SJSA1 (cell line): ENCODE measurements around the gene DCTD. TPM values are rescaled to one million over a fixed set of nuclear protein-coding genes. Genes with fewer than 3 reads are reported as not detected.

Experiments
- DNase-seq, 2 experiments: peaks; one replicate each; pipeline ENCODE4 v3.0.0-alpha.2; 2015 to 2020; ENCODE audit warnings: low spot score in 2 of 2, low read depth in 1 of 2
- H3K27ac ChIP-seq: fragments of 250-450 bp; sonication (Bioruptor Pico); 2 replicates; pipeline ENCODE4 v1.5.1; 2020; ENCODE audit warnings: mild to moderate bottlenecking, moderate library complexity
- H3K27me3 ChIP-seq: fragments of 250-450 bp; sonication (Bioruptor Pico); replicated peaks from 2 replicates; pipeline ENCODE4 v1.5.1; 2020; ENCODE audit warnings: mild to moderate bottlenecking, moderate library complexity
- H3K36me3 ChIP-seq: fragments of 250-450 bp; sonication (Bioruptor Pico); 2 replicates; pipeline ENCODE4 v1.5.1; 2020; ENCODE audit warnings: mild to moderate bottlenecking
- H3K4me1 ChIP-seq: fragments of 250-450 bp; sonication (Bioruptor Pico); replicated peaks from 2 replicates; pipeline ENCODE4 v1.6.1; 2021; ENCODE audit warnings: mild to moderate bottlenecking
- H3K4me3 ChIP-seq: fragments of 250-450 bp; sonication (Bioruptor Pico); 2 replicates; pipeline ENCODE4 v1.5.1; 2020; ENCODE audit warnings: mild to moderate bottlenecking
- H3K9me3 ChIP-seq: fragments of 250-450 bp; sonication (Bioruptor Pico); replicated peaks from 2 replicates; pipeline ENCODE4 v1.5.1; 2020; ENCODE audit warnings: mild to moderate bottlenecking
- total RNA-seq: library from RNA; depleted of rRNA; stranded (reverse); fragments of >200 nt; shearing (Covaris generic); gene quantifications from 2 replicates; pipeline ENCODE4 v1.2.3, GENCODE V29; 2014

Gene DCTD
- total RNA-seq, 1 experiment from 2014 or later: 99.7 TPM

- Histone ChIP-seq H3K27ac (no peak overlapping the region), H3K9me3 (no peaks in the 10 kb centered on the region), H3K4me3 (no peak overlapping the region), H3K4me1 (no peaks in the 10 kb centered on the region), H3K27me3 (peaks cover 4% of the 10 kb centered on the region; the same call in 1 of the 2 replicates), H3K36me3 (no peaks in the 10 kb centered on the region)
- DNase-seq: no peak
Measured at GRCh38 chr4:182862921-182863320, 54.3 kb downstream of the DCTD start.

- Histone ChIP-seq H3K4me1 (no peaks in the 10 kb centered on the region), H3K27me3 (peaks cover 4% of the 10 kb centered on the region; the same call in 1 of the 2 replicates), H3K4me3 (no peak overlapping the region), H3K36me3 (no peaks in the 10 kb centered on the region), H3K27ac (no peak overlapping the region), H3K9me3 (no peaks in the 10 kb centered on the region)
- no peak for DNase-seq
Measured at GRCh38 chr4:182862141-182862875, 54.9 kb downstream of the DCTD start.

GRCh38 chr4:182861346-182861745 lies 55.8 kb downstream of the DCTD start:
- Histone ChIP-seq H3K9me3 (no peaks in the 10 kb centered on the region), H3K4me3 (no peak overlapping the region), H3K36me3 (no peaks in the 10 kb centered on the region), H3K27ac (no peak overlapping the region), H3K27me3 (peaks cover 4% of the 10 kb centered on the region; the same call in 1 of the 2 replicates), H3K4me1 (no peaks in the 10 kb centered on the region)
- DNase-seq: no peak

- no peaks in the 10 kb centered on the region for H3K27me3 ChIP-seq
- H3K36me3 ChIP-seq: no peaks in the 10 kb centered on the region
- H3K9me3 ChIP-seq: no peaks in the 10 kb centered on the region
- H3K4me3 ChIP-seq: no peak overlapping the region
- H3K27ac ChIP-seq: no peak overlapping the region
- H3K4me1 ChIP-seq: no peaks in the 10 kb centered on the region
- no peak for DNase-seq
Measured at GRCh38 chr4:182859730-182860129, 57.5 kb downstream of the DCTD start.

GRCh38 chr4:182858711-182859110 lies 58.5 kb downstream of the DCTD start:
- Histone ChIP-seq H3K36me3 (no peaks in the 10 kb centered on the region), H3K27me3 (no peaks in the 10 kb centered on the region), H3K9me3 (no peaks in the 10 kb centered on the region), H3K4me3 (no peak overlapping the region), H3K4me1 (no peaks in the 10 kb centered on the region), H3K27ac (no peak overlapping the region)
- no peak for DNase-seq

GRCh38 chr4:182856862-182857261 lies 60.3 kb downstream of the DCTD start:
- DNase-seq: no peak
- no peak overlapping the region for H3K4me3 ChIP-seq
- H3K36me3 ChIP-seq: no peaks in the 10 kb centered on the region
- no peaks in the 10 kb centered on the region for H3K27me3 ChIP-seq
- no peaks in the 10 kb centered on the region for H3K4me1 ChIP-seq
- no peaks in the 10 kb centered on the region for H3K9me3 ChIP-seq
- no peak overlapping the region for H3K27ac ChIP-seq

GRCh38 chr4:182855877-182856276 lies 61.3 kb downstream of the DCTD start:
- no peaks in the 10 kb centered on the region for H3K27me3 ChIP-seq
- H3K36me3 ChIP-seq: no peaks in the 10 kb centered on the region
- no peak overlapping the region for H3K27ac ChIP-seq
- no peak for DNase-seq
- no peak overlapping the region for H3K4me3 ChIP-seq
- H3K4me1 ChIP-seq: no peaks in the 10 kb centered on the region
- H3K9me3 ChIP-seq: no peaks in the 10 kb centered on the region

GRCh38 chr4:182855312-182855711 lies 61.9 kb downstream of the DCTD start:
- no peak for DNase-seq
- no peaks in the 10 kb centered on the region for H3K36me3 ChIP-seq
- no peak overlapping the region for H3K4me3 ChIP-seq
- no peaks in the 10 kb centered on the region for H3K27me3 ChIP-seq
- H3K4me1 ChIP-seq: no peaks in the 10 kb centered on the region
- no peak overlapping the region for H3K27ac ChIP-seq
- H3K9me3 ChIP-seq: no peaks in the 10 kb centered on the region

- Histone ChIP-seq H3K27me3 (no peaks in the 10 kb centered on the region), H3K4me3 (no peak overlapping the region), H3K9me3 (no peaks in the 10 kb centered on the region), H3K36me3 (no peaks in the 10 kb centered on the region), H3K4me1 (no peaks in the 10 kb centered on the region), H3K27ac (no peak overlapping the region)
- no peak for DNase-seq
Measured at GRCh38 chr4:182854466-182854865, 62.7 kb downstream of the DCTD start.

GRCh38 chr4:182853731-182854330 lies 63.4 kb downstream of the DCTD start:
- no peaks in the 10 kb centered on the region for H3K4me1 ChIP-seq
- DNase-seq: no peak
- no peaks in the 10 kb centered on the region for H3K9me3 ChIP-seq
- no peak overlapping the region for H3K27ac ChIP-seq
- no peaks in the 10 kb centered on the region for H3K36me3 ChIP-seq
- no peaks in the 10 kb centered on the region for H3K27me3 ChIP-seq
- H3K4me3 ChIP-seq: no peak overlapping the region

GRCh38 chr4:182848685-182849084 lies 68.5 kb downstream of the DCTD start:
- Histone ChIP-seq H3K4me3 (no peak overlapping the region), H3K4me1 (no peaks in the 10 kb centered on the region)

GRCh38 chr4:182847576-182848450 lies 69.4 kb downstream of the DCTD start:
- no peak overlapping the region for H3K27ac ChIP-seq
- H3K9me3 ChIP-seq: no peaks in the 10 kb centered on the region

More at GRCh38 chr4:182848685-182849084, 68.5 kb downstream of the DCTD start:
- Histone ChIP-seq H3K36me3 (no peaks in the 10 kb centered on the region), H3K9me3 (no peaks in the 10 kb centered on the region), H3K27me3 (peaks cover 4% of the 10 kb centered on the region; the same call in 1 of the 2 replicates), H3K27ac (no peak overlapping the region)
- DNase-seq: no peak

GRCh38 chr4:182846036-182846435 lies 71.2 kb downstream of the DCTD start:
- Histone ChIP-seq H3K9me3 (no peaks in the 10 kb centered on the region), H3K4me3 (no peak overlapping the region), H3K27ac (no peak overlapping the region), H3K36me3 (no peaks in the 10 kb centered on the region), H3K4me1 (no peaks in the 10 kb centered on the region), H3K27me3 (peaks cover 4% of the 10 kb centered on the region; the same call in 1 of the 2 replicates)
- no peak for DNase-seq

More at GRCh38 chr4:182847576-182848450, 69.4 kb downstream of the DCTD start:
- DNase-seq: no peak
- no peaks in the 10 kb centered on the region for H3K36me3 ChIP-seq
- H3K27me3 ChIP-seq: peaks cover 4% of the 10 kb centered on the region; the same call in 1 of the 2 replicates
- H3K4me3 ChIP-seq: no peak overlapping the region
- no peaks in the 10 kb centered on the region for H3K4me1 ChIP-seq

- DNase-seq: no peak
- H3K36me3 ChIP-seq: no peaks in the 10 kb centered on the region
- no peak overlapping the region for H3K27ac ChIP-seq
- H3K9me3 ChIP-seq: no peaks in the 10 kb centered on the region
- no peaks in the 10 kb centered on the region for H3K4me1 ChIP-seq
- H3K4me3 ChIP-seq: no peak overlapping the region
- H3K27me3 ChIP-seq: peaks cover 4% of the 10 kb centered on the region; the same call in 1 of the 2 replicates
Measured at GRCh38 chr4:182845618-182846017, 71.6 kb downstream of the DCTD start.
